NT2/D1 (cell line): ENCODE data around the gene CEP126.

Experiments used
- YY1 ChIP-seq: IDR thresholded peaks from 2 replicates; pipeline ENCODE4 v1.6.1; 2011; ENCODE audit not compliant: insufficient read length, insufficient read depth
- ZNF274 ChIP-seq: IDR thresholded peaks from 2 replicates; pipeline ENCODE4 v1.6.1; 2011; ENCODE audit warnings: mild to moderate bottlenecking, low read depth, low read length

DNA sequence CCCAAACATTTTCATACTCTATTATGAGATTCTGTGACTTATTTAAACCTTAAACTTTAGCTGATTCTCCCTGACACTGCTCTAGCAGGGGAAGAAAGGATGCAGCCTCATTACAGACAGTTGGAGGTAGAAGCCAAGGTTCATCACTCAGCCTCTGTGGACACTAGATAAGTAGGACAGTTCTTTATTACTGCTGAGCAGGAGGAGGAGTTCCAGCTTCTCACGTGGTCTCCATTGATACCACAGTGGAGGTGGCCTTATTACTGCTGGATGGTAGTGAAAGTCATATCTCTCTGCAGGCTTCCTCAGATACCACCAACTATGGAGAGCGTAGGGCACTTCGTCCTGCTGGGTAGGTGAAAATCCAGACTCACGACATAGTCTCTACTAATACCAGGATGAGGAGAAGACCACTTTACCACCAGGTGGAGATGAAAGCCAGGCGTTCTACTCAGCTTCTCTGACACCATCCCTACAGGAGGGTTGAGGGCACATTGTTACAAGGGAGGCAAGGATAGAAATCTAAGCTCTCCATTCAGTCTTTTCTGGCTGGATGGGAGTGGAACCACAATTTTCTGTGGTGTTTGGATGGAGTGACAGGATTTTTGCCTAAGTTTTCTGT lies 14.6 kb downstream of the CEP126 start:
- TF ChIP-seq ZNF274 (no peak), YY1 (no peak)
